NCI-H226 (cell line): ENCODE measurements around the gene PTPRT.

Experiments used
- DNase-seq: peaks from one replicate; pipeline ENCODE4 v3.0.0-alpha.2; 2015

PTPRT gene

GRCh38 chr20:42785041-42785440 is 404.7 kb downstream of the PTPRT start:
- DNase-seq, result no peak

GRCh38 chr20:42779216-42779615 is 410.5 kb downstream of the PTPRT start:
- no peak for DNase-seq

DNA sequence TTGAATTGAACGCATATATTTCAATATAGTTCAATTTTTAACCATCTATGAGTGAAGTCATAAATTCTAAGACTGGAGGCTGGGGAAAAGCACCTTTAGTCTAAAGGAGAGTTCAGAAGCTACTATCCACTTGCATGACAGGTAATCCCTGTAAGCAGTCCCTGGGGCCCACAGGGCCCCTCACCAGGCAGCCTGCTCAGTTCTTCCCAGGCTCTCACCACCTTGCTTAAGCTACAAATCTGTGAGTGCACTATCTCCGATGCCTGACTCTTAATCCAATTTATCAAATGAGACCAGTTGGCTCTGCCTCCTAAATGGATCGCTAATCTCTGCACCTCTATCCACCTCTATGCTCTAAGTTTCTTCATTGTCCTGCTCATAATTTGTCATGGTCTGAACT is 413.8 kb downstream of the PTPRT start:
- no peak for DNase-seq

- DNase-seq, result no peak
Observed at GRCh38 chr20:42775037-42775436, 414.7 kb downstream of the PTPRT start.

DNA sequence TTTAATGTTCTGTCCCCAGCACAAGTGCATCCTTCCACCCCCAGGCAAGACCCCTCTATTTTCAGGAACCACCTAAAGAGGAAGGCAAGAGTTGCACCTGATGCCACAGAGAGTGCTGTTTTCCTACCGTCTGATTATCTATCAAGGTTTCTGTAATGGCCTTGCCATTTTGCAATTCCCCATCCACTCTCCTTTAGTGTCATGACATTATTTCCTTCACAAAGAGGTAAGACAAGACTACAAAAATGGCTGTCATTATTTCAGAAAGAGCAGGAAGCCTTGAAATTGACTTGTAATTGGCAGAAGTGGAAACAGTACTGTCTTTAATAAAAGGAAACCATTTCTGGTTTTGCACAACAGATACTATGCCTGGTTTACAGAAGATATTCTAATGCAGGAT is 426.7 kb downstream of the PTPRT start:
- no peak for DNase-seq

DNA sequence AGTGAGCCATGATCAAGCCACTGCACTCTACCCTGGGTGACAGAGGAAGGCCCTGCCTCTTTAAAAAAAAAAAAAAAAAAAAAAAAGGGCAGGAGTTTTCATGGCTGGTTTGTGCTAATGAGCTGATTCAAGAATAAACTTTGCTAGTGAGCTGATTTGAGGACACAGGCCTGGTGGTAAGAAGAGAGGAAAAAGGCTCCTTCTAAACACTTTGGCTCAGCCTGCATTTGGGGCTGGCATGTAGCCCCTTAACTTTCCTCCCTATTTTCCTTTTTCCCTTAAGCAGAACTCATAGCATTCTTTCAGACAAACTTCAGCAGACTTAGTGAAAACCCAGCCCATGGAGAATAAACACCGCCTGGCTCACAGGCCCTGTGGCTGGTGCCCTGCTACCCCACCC is 432.7 kb downstream of the PTPRT start:
- DNase-seq, result no peak

GRCh38 chr20:42754706-42755105 is 435.0 kb downstream of the PTPRT start:
- DNase-seq, result no peak

GRCh38 chr20:42752620-42753019 is 437.1 kb downstream of the PTPRT start:
- DNase-seq, result no peak

DNA sequence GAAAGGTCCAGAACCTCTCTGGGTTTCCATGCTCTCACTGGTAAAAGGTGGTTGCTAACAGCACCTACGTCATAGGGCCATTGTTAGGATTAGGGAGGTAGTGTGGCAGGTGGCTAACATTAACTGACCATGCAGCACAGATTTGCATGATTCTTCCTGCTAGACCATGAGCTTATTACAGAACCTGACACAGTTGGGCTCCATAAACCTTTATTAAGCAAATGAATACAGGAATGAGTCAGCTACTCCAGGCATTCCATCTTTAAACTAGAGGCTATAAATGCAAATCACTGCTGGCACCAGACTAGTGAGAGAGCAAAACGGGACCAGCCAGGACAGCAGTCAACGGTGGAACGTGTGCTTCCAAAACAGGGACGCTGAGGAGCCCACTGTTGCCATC is 440.1 kb downstream of the PTPRT start:
- DNase-seq, result no peak

DNA sequence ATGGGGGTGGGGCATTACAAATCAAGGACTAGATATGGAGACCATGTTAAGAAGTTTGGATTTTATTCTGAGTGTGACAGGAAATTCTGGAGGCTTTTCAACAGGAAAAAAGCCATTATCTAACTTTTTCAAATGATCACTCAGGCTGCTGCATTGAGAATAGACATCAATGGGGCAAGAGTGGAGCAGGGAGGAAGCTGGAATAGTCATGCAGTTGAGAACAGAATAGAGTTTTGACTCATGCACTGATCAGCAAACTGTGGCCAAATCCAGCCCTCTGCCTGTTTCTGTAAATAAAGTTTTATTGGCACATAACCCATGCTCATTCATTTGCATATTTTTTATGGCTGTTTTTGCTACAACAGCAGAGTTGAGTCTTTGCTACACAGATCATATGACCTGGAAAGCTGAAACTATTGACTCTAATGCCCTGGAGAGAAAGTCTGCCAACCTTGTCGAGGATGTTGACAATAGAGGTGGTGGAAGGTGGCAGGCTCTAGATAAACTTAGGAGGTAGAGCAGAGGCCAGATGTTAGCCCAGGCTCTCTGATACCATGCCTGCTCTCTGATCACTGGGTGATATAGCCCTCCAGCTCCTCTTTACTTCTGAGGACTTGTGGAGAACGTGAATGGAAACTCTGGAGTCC is 441.8 kb downstream of the PTPRT start:
- DNase-seq, result no peak

DNA sequence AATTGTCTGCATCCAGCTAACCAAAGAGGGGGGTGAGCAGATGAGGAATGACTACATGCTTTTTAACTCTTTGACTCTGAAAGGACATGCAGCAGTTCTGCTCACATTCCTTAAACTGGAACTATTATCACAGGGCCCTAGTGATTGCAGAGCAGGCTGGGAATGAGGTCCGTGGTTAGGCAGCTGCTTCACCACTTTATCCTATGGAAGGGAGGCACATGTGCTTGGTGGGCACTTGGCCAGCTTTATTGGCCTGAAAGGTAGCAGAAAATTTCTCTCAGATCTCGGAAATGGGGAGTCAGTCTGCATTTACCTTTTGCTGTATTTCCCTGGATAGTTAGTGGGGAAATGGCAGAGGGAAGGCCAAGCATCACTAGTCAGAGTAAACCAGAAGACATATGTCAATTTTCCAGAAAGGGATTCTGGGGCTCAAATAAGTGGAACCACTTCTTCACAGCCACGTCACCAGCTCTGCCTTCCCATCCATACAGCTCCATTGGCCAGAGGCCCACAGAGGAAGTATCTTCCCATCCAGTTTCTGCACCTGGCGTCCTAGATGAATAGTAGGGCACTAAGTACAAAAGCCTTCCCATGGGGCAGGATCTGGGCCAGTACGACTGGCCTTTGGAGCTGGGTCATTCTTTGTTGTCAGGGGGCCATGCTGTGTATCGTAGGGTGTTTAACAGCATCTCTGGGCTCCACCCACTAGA is 444.8 kb downstream of the PTPRT start:
- no peak for DNase-seq

DNA sequence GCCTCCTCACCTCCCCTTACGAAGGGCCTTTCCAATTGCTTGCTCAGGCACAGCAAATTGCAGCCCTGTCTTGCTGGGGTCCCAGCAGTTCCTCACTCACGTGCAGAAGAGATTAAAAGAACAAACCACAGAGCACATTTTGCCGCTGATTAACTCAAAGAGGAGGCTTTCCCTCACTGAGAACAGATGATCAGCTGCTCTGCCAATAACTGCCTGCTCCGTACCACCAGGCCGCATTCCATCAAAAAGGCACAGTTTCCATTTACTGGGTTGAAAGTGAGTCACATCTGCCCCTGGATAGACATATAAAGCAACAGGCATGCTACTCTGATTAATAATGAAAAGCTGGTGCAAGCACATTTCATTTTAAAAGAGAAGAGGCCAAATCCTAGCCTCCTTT is 446.8 kb downstream of the PTPRT start:
- DNase-seq, result no peak

DNA sequence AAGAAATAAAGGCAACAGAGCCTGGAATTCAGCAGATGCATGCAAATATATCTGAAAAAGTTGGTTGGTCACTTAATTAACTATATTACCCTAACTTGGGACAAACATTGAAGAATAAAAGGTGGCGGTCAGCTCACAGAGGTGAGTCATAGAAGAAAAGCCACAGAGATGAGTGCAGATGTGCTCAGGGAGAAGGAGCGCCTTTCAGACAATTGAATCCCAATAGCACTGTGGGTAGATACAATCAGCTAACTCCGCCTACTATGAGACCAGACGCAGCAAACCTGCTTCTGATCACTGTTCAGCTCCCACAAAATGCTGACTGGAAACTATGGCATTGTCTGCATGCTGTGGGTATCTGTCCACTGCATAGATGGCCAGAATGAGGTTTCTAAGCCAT is 447.8 kb downstream of the PTPRT start:
- DNase-seq, result no peak

DNA sequence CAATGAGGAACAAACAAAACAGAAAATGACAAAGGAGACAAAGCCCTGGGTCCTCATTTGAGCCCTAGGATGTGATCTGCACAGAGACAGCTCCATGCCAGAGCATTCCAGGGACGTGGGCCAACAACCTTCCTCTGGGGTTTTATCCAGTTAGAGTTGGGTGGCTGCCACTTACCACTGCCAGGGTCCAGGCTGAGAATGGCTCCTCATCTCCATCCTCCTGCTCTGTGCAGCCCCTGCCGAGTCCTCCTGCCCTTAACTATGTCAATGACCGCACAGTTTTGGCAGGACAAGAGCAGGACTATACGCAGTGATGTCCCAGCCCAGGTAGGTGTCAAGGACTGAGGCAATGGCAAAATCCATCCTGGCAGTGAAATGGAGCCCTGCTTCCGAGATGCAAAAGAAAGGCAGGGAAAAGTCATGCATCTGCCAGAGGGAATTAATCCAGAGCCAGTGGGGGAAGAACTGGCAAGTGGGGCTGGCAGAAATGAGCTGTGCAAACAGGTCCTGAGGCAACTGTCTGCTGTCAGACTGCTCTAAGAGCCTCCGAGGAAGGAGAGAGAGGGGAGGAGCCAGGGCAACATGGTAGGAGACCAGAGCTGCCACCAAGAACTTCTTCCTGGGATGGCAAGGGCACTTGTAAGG is 449.4 kb downstream of the PTPRT start:
- no peak for DNase-seq

GRCh38 chr20:42739683-42740082 is 450.0 kb downstream of the PTPRT start:
- no peak for DNase-seq

- DNase-seq, result no peak
Observed at GRCh38 chr20:42735539-42735938, 454.2 kb downstream of the PTPRT start.

DNA sequence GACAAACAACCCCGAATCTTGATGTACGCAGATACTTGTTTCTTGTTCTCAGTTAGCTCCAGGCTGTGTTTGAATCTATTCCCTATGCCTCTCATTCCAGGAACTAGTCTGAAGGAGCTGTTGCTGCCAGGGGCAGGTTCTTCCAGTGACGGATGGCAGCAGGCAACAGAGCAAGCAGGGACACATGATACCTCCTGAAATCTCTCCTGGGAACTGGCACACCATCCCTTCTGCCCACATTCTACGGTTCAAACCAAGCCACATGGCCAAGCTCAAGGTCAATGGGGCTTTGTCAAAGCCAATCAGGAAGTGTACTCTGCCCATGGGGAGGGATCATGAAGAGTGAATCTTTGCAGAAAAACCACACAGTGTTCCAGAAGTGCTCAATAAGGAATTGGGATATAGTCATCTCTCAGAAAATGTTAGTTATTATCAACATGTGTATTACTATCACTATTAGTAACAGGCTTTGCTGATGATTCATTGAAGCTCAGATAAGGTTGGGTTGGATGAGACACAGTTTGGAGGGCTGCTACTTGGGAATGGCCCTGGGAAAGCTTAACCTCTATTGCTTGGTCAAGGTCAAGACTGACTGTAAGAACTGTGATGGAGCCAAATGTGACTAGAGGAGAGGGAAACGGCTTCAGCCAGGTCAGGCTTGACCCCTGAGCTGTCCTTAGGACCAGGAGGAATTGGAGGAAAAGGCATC is 454.9 kb downstream of the PTPRT start:
- no peak for DNase-seq

- no peak for DNase-seq
Observed at GRCh38 chr20:42721923-42722322, 467.8 kb downstream of the PTPRT start.

GRCh38 chr20:42714298-42715141 is 475.2 kb downstream of the PTPRT start:
- no peak for DNase-seq

DNA sequence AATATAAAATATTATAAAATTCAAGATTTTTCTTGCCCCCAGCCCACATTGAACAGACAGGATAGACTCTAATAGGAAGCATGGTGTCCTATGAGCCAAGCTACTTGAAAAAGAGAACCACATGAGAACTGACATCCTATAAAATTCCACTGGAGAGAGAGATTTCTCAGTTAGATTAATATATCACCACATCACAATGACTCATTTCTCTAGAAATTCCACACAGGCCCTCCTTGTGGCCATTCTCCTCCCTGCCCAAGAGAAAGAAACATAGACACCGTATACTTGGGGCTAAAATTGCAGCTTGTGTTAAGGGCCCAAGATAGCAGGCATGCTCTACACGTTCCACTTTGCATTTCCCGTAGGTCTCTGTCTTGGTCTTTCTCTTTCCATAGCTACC is 481.4 kb downstream of the PTPRT start:
- DNase-seq, result no peak

- DNase-seq, result no peak
Observed at GRCh38 chr20:42706759-42707158, 482.9 kb downstream of the PTPRT start.

- DNase-seq, result no peak
Observed at GRCh38 chr20:42705550-42705949, 484.2 kb downstream of the PTPRT start.

DNA sequence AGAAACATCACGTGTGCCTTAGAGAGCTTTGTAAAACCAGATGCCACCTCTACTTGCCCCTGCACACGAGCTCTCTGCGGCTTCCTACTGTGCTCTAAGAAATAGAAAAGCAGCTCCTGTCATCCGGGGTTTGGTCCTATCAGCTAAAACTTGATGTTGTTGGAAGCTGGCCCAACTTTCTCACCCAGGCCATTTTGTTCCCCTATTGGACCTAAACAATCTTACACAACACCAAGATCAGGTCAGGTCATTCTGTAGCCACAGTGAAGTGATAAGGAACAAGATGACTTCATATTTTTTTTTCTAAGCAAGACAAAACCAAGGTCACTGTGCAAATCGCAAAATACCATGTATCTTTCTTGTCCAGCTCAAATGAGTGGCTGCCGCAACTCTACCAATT is 486.0 kb downstream of the PTPRT start:
- DNase-seq, result no peak
